Stomach smooth muscle (tissue), 2 donors: Measurements from ENCODE around the gene DNASE1L1.
A peak's percentile ranks its signal among the peaks of the same experiment; 100 is the strongest.
"Not testable (repeated sequence)": the region's sequence is repeated elsewhere in the genome, so short reads cannot be mapped to it uniquely, and the experiment has no call there.

Source experiments
- H3K27ac ChIP-seq: one replicate; pipeline ENCODE4 v1.7.0; 2013; ENCODE audit warnings: mild to moderate bottlenecking, low read length, inconsistent platforms
- H3K27me3 ChIP-seq, 2 donors: one replicate each; pipeline ENCODE4 v1.7.0; 2013; ENCODE audit warnings: low read length in 2 of 2; ENCODE audit not compliant: insufficient read depth in 2 of 2, control insufficient read depth in 1 of 2
- H3K36me3 ChIP-seq, 2 donors: one replicate each; pipeline ENCODE4 v1.7.0; 2013; ENCODE audit warnings: low read length in 2 of 2; ENCODE audit not compliant: control insufficient read depth in 2 of 2, insufficient read depth in 2 of 2
- H3K4me1 ChIP-seq: one replicate; pipeline ENCODE4 v1.7.0; 2013; ENCODE audit warnings: low read length; ENCODE audit not compliant: control insufficient read depth, insufficient read depth
- H3K4me3 ChIP-seq, 2 donors: one replicate each; pipeline ENCODE4 v1.7.0; 2013; ENCODE audit warnings: low read length in 2 of 2
- H3K9ac ChIP-seq, 2 donors: one replicate each; pipeline ENCODE4 v1.7.0; 2013; ENCODE audit warnings: low read length in 2 of 2, mild to moderate bottlenecking in 1 of 2
- H3K9me3 ChIP-seq, 2 donors: one replicate each; pipeline ENCODE4 v1.7.0; 2013; ENCODE audit warnings: low read length in 2 of 2; ENCODE audit not compliant: control insufficient read depth in 2 of 2
- donor health status: healthy.
- donor health status: Pancreatic carcinoma.

DNASE1L1 gene

GRCh38 chrX:154396973-154397887 lies 11.8 kb downstream of the DNASE1L1 start:
- H3K9me3 ChIP-seq, result no peaks in the 10 kb centered on the region
- H3K4me3 ChIP-seq, result peak overlapping the region; percentile 69 to 89
- H3K4me1 ChIP-seq, result peaks cover 16% of the 10 kb centered on the region
- no peaks in the 10 kb centered on the region for H3K27me3 ChIP-seq
- peak overlapping the region; percentile 96 for H3K27ac ChIP-seq
- H3K36me3 ChIP-seq, result peaks cover 11 to 12% of the 10 kb centered on the region in 2 donors
- peak overlapping the region; percentile 83 to 92 for H3K9ac ChIP-seq

DNA sequence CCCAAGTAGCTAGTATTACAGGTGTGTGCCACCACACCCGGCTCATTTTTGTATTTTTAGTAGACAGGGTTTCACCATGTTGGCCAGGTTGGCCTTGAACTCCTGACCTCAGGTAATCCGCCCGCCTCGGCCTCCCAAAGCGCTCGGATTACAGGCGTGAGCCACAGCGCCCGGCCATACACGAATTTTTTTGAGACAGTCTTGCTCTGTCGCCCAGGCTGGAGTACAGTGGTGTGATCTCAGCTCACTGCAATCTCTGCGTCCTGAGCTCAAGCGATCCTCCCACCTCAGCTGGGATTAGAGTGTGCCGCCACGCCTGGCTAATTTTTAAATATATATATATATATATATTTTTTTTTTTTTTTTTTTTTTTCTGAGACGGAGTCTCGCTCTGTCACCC lies 12.7 kb downstream of the DNASE1L1 start:
- not testable (repeated sequence) for H3K4me3 ChIP-seq, H3K9ac ChIP-seq, H3K27ac ChIP-seq, H3K27me3 ChIP-seq, H3K9me3 ChIP-seq
- peaks cover 11 to 12% of the 10 kb centered on the region in 2 donors for H3K36me3 ChIP-seq
- peaks cover 16% of the 10 kb centered on the region for H3K4me1 ChIP-seq

- H3K27me3 ChIP-seq, H3K9me3 ChIP-seq, H3K4me3 ChIP-seq, H3K27ac ChIP-seq, H3K9ac ChIP-seq, H3K4me1 ChIP-seq, H3K36me3 ChIP-seq: not testable (repeated sequence)
Observed at GRCh38 chrX:154389812-154390747, 19.0 kb downstream of the DNASE1L1 start.

DNA sequence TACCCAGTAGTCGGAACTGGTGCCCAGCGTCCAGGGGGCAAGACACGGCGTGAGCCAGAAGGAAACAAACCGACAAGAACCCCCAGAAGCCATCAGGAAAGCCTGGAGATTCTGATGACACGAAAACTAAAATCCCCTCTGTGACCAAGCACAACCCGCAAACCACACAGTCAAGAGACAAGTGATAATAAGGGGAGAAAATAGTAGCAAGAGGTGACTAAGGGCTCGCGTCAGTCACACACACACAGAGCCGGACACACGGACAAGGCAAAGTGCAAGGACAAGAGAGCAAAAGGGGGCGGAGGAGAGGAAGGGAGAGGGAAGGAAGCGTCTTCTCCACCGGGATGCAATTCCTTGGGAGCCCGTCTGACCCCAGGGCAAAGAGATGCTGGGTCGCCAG lies 20.4 kb downstream of the DNASE1L1 start:
- H3K9me3 ChIP-seq, H3K27me3 ChIP-seq, H3K27ac ChIP-seq, H3K9ac ChIP-seq, H3K4me1 ChIP-seq, H3K36me3 ChIP-seq, H3K4me3 ChIP-seq: not testable (repeated sequence)

DNA sequence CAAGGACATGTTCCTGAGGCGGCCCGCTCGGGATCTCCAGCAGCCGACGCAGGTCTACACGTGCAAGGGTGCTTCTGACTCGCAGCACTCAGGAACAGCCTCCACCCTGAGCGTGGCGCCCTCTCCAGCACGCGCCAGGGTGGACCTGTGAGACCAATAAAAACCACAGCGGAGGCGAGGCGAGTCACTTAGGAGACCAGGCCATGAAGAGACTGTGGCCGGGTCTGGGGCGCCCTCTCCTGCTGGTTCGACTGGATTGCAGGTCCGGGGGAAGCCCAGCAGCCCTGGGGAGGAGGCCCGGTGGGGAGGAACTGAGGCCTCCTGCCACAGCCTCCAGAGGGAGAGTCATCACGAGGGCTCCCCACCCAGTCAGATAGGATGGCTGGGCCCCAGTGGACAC lies 21.0 kb downstream of the DNASE1L1 start:
- H3K36me3 ChIP-seq, H3K27ac ChIP-seq, H3K9me3 ChIP-seq, H3K27me3 ChIP-seq, H3K9ac ChIP-seq, H3K4me3 ChIP-seq: not testable (repeated sequence)
- H3K4me1 ChIP-seq, result peaks cover 12% of the 10 kb centered on the region

- Histone ChIP-seq H3K4me1 (peaks cover 29% of the 10 kb centered on the region), H3K27ac (peak overlapping the region; percentile 11), H3K36me3 (no peaks in the 10 kb centered on the region), H3K9me3 (no peaks in the 10 kb centered on the region), H3K4me3 (no peak overlapping the region), H3K27me3 (peaks cover 0 to 8% of the 10 kb centered on the region in 2 donors), H3K9ac (no peak overlapping the region)
Observed at GRCh38 chrX:154384284-154384892, 24.7 kb downstream of the DNASE1L1 start.

DNA sequence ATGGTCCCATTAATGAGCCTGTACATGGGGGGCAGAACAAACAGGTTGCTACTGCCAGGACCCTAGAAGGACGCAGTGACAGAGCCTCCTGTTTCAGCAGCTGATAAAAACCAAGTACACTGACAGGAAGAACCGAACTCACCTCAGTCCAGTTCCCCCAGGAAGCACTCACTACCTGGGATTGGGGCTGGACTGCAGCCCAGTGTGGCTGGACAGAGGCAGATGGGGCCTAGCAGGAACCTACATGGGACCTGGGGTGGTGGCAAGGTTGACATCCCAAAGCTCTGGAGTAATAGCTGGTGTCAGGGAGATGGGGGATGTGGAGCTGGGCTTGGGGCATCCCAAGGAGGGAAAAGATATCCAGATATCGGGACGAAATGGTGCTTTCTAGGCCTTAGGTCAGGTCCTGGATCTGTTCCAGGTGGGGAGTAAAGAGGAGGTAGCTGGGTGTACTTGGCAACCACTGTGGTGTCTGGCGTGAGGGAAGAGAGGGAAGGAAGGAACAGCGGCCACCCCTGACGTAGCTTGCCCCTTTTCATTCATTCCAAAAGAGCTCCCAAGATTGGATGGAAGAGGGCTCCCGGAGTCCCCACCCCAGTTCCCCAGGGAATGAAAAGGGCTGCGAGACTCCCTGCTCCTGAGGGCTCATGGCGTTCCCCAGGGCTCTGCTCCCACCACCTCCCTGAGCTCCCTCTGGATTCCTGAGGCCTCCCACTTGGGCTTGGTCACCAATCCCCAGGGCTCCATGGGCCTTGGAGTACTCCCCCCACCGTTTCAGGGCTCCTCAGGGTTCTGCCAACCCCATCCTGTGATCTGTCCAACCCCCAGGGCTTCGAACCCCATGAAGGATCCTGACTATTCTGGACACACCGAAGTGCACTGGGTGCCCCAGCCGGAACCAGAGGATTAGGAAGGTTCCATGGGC lies 25.4 kb downstream of the DNASE1L1 start:
- Histone ChIP-seq H3K4me1 (peaks cover 29% of the 10 kb centered on the region), H3K4me3 (no peak overlapping the region), H3K9ac (no peak overlapping the region), H3K36me3 (no peaks in the 10 kb centered on the region), H3K27ac (peak overlapping the region; percentile 31), H3K9me3 (no peaks in the 10 kb centered on the region), H3K27me3 (peaks cover 0 to 8% of the 10 kb centered on the region in 2 donors)

DNA sequence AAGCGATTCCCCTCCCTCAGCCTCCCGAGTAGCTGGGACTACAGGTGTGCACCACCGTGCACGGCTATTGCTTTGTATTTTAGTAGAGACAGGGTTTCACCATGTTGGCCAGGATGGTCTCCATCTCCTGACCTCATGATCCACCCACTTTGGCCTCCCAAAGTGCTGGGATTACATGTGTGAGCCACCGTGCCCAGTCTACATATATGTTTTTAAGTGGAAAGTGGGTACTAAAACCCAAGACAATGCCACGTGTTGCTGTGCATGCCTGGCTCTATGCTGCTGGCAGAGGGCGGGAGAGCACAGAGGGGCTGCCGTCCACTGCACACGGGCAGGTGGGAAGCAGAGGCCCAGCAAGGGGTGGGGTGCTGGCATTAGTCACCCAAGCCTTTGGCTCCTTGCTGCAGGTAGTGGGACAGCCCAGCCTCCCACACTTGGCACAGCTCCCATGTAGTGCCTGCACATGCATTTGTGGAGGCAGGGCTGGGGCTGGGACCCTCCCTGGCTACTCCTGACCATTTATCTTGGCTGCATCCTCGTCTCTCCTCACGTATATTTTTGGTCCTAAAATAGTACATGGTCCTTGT lies 26.5 kb downstream of the DNASE1L1 start:
- Histone ChIP-seq H3K9me3 (no peaks in the 10 kb centered on the region), H3K27ac (no peak overlapping the region), H3K36me3 (no peaks in the 10 kb centered on the region), H3K27me3 (peaks cover 0 to 8% of the 10 kb centered on the region in 2 donors), H3K4me1 (peaks cover 37% of the 10 kb centered on the region), H3K4me3 (no peak overlapping the region), H3K9ac (no peak overlapping the region)

DNA sequence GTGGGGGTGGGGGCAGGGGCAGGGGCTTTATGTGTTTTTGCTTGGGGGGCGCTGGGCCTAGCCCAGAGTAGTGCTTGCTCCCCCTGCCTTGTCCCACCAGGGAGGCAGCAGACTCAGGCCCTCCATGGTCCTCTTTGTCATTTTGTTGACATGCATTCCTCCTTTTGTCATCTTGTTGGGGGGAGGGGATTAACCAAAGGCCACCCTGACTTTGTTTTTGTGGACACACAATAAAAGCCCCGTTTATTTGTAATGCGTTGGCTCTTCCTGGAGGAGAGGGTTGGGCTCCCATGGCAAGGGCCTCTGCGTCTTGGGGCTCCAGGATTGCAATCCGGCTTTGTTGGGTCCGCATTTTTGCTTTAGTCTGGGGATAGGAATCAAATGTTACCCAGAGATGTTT lies 27.8 kb downstream of the DNASE1L1 start:
- Histone ChIP-seq H3K36me3 (no peaks in the 10 kb centered on the region), H3K27ac (no peak overlapping the region), H3K9me3 (no peaks in the 10 kb centered on the region), H3K4me3 (no peak overlapping the region), H3K4me1 (peaks cover 45% of the 10 kb centered on the region), H3K27me3 (peaks cover 0 to 14% of the 10 kb centered on the region in 2 donors), H3K9ac (no peak overlapping the region)
